ENCODE measurements around the gene PODXL.

DNA sequence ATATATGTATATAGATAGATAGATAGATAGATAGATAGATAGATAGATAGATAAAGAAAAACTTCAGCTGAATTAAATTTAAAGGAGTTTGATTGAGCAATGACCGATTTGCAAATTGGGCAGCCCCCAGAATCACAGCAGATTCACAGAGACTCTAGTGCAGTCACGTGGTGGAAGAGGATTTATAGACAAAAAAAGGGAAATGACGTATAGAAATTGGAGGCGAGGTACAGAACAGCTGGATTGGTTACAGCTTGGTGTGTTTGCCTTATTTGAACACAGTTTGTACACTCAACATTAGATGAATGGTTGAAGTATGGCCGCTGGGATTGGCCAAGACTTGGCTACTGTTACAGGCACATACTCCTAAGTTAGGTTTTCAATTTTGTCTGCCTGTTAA, 8.2 kb upstream of the PODXL start:
- TF ChIP-seq, protein P1, sequence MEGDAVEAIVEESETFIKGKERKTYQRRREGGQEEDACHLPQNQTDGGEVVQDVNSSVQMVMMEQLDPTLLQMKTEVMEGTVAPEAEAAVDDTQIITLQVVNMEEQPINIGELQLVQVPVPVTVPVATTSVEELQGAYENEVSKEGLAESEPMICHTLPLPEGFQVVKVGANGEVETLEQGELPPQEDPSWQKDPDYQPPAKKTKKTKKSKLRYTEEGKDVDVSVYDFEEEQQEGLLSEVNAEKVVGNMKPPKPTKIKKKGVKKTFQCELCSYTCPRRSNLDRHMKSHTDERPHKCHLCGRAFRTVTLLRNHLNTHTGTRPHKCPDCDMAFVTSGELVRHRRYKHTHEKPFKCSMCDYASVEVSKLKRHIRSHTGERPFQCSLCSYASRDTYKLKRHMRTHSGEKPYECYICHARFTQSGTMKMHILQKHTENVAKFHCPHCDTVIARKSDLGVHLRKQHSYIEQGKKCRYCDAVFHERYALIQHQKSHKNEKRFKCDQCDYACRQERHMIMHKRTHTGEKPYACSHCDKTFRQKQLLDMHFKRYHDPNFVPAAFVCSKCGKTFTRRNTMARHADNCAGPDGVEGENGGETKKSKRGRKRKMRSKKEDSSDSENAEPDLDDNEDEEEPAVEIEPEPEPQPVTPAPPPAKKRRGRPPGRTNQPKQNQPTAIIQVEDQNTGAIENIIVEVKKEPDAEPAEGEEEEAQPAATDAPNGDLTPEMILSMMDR (IDR thresholded peaks at IDR 0.05): no peak
- TF ChIP-seq EHF (CRISPR knock-in tag; IDR thresholded peaks at IDR 0.05) (no peak), RFX5 (IDR thresholded peaks at IDR 0.05) (no peak), JUN (IDR thresholded peaks at IDR 0.05) (no peak), EP300 (IDR thresholded peaks at IDR 0.05) (no peak), POLR2A (IDR thresholded peaks at IDR 0.05; ENCODE audit: low read length) (no peak), BHLHE40 (IDR thresholded peaks at IDR 0.05; ENCODE audit: low read depth, low read length) (no peak), POLR2AphosphoS2 (conservative IDR thresholded peaks at IDR 0.05; ENCODE audit: low read length) (no peak), SREBF2 (IDR thresholded peaks at IDR 0.05) (no peak), MYC (IDR thresholded peaks at IDR 0.05; ENCODE audit: borderline replicate concordance, low read length) (no peak)
- TF ChIP-seq, protein P2, sequence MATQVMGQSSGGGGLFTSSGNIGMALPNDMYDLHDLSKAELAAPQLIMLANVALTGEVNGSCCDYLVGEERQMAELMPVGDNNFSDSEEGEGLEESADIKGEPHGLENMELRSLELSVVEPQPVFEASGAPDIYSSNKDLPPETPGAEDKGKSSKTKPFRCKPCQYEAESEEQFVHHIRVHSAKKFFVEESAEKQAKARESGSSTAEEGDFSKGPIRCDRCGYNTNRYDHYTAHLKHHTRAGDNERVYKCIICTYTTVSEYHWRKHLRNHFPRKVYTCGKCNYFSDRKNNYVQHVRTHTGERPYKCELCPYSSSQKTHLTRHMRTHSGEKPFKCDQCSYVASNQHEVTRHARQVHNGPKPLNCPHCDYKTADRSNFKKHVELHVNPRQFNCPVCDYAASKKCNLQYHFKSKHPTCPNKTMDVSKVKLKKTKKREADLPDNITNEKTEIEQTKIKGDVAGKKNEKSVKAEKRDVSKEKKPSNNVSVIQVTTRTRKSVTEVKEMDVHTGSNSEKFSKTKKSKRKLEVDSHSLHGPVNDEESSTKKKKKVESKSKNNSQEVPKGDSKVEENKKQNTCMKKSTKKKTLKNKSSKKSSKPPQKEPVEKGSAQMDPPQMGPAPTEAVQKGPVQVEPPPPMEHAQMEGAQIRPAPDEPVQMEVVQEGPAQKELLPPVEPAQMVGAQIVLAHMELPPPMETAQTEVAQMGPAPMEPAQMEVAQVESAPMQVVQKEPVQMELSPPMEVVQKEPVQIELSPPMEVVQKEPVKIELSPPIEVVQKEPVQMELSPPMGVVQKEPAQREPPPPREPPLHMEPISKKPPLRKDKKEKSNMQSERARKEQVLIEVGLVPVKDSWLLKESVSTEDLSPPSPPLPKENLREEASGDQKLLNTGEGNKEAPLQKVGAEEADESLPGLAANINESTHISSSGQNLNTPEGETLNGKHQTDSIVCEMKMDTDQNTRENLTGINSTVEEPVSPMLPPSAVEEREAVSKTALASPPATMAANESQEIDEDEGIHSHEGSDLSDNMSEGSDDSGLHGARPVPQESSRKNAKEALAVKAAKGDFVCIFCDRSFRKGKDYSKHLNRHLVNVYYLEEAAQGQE (IDR thresholded peaks at IDR 0.05): no peak
- TF ChIP-seq, protein P3, sequence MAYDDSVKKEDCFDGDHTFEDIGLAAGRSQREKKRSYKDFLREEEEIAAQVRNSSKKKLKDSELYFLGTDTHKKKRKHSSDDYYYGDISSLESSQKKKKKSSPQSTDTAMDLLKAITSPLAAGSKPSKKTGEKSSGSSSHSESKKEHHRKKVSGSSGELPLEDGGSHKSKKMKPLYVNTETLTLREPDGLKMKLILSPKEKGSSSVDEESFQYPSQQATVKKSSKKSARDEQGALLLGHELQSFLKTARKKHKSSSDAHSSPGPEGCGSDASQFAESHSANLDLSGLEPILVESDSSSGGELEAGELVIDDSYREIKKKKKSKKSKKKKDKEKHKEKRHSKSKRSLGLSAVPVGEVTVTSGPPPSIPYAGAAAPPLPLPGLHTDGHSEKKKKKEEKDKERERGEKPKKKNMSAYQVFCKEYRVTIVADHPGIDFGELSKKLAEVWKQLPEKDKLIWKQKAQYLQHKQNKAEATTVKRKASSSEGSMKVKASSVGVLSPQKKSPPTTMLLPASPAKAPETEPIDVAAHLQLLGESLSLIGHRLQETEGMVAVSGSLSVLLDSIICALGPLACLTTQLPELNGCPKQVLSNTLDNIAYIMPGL (CRISPR knock-in tag; IDR thresholded peaks at IDR 0.05; ENCODE audit: borderline replicate concordance): no peak

Measured in A549 (cell line).